ENCODE results near the gene PXN.

GRCh38 chr12:120181991-120182631 is 83.4 kb downstream of the PXN start:
- TF ChIP-seq CTCF (IDR thresholded peaks at IDR 0.05): no peak
- no peak for TF ChIP-seq EP300 (IDR thresholded peaks at IDR 0.05)
- no peak for TF ChIP-seq POLR2A (IDR thresholded peaks at IDR 0.05)
- TF ChIP-seq POLR2AphosphoS5 (IDR thresholded peaks at IDR 0.05): no peak

All from suprapubic skin (tissue), 4 donors.